Measurements from ENCODE around the gene ERC2.

ERC2 gene

GRCh38 chr3:56118968-56119367 is 349.3 kb downstream of the ERC2 start (continued):
- TF ChIP-seq CSDC2 (CRISPR knock-in tag; IDR thresholded peaks at IDR 0.05) = no peak
- no peak for TF ChIP-seq SNAI2 (CRISPR knock-in tag; IDR thresholded peaks at IDR 0.05)
- no peak for TF ChIP-seq PPARA (CRISPR knock-in tag; IDR thresholded peaks at IDR 0.05; ENCODE audit: borderline replicate concordance)
- no peak for TF ChIP-seq TSHZ2 (CRISPR knock-in tag; IDR thresholded peaks at IDR 0.05)
- no peak for TF ChIP-seq ZNF70 (CRISPR knock-in tag; IDR thresholded peaks at IDR 0.05)
- no peak for TF ChIP-seq ISL1 (CRISPR knock-in tag; IDR thresholded peaks at IDR 0.05)
- TF ChIP-seq RARB (CRISPR knock-in tag; IDR thresholded peaks at IDR 0.05) = no peak
- no peak for TF ChIP-seq POU6F1 (CRISPR knock-in tag; IDR thresholded peaks at IDR 0.05; ENCODE audit: borderline replicate concordance, low read depth)
- no peak for TF ChIP-seq ZFP3 (CRISPR knock-in tag; IDR thresholded peaks at IDR 0.05)
- TF ChIP-seq TCF4 (CRISPR knock-in tag; IDR thresholded peaks at IDR 0.05; ENCODE audit: borderline replicate concordance) = no peak
- no peak for TF ChIP-seq ESRRG (CRISPR knock-in tag; IDR thresholded peaks at IDR 0.05)

DNA sequence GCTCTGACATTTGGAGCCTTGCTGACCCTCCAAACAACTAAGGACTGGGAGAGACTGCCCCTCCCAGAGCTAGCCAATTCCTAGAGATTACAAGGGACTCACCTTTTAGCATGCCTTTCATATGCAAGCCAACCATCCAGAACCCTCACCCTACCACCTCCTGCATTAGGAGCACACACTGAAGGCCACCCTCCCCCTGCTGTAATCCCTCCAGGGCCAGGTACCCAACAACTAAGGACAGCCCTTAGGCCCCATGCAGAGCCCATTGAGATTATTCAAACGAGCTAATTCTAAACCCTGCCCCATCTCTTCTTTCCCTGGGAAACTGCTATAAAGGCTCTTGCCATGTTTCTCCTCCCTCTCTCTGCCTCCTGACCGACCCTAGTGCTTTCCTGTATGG is 352.6 kb downstream of the ERC2 start:
- no peak for TF ChIP-seq TOX (CRISPR knock-in tag; IDR thresholded peaks at IDR 0.05; ENCODE audit: borderline replicate concordance)
- TF ChIP-seq RARB (CRISPR knock-in tag; IDR thresholded peaks at IDR 0.05) = no peak
- TF ChIP-seq CSRNP3 (CRISPR knock-in tag; IDR thresholded peaks at IDR 0.05) = no peak
- TF ChIP-seq OSR1 (CRISPR knock-in tag; IDR thresholded peaks at IDR 0.05) = no peak
- no peak for TF ChIP-seq CSDC2 (CRISPR knock-in tag; IDR thresholded peaks at IDR 0.05)
- TF ChIP-seq SNAI2 (CRISPR knock-in tag; IDR thresholded peaks at IDR 0.05) = no peak
- TF ChIP-seq PPARA (CRISPR knock-in tag; IDR thresholded peaks at IDR 0.05; ENCODE audit: borderline replicate concordance) = no peak
- TF ChIP-seq ZC3H10 (CRISPR knock-in tag; IDR thresholded peaks at IDR 0.05) = no peak
- TF ChIP-seq BACH2 (CRISPR knock-in tag; IDR thresholded peaks at IDR 0.05; ENCODE audit: borderline replicate concordance) = no peak
- TF ChIP-seq TCF4 (CRISPR knock-in tag; IDR thresholded peaks at IDR 0.05; ENCODE audit: borderline replicate concordance) = no peak
- TF ChIP-seq ZNF8 (CRISPR knock-in tag; IDR thresholded peaks at IDR 0.05) = no peak
- no peak for TF ChIP-seq ZNF70 (CRISPR knock-in tag; IDR thresholded peaks at IDR 0.05)
- TF ChIP-seq, protein P1, sequence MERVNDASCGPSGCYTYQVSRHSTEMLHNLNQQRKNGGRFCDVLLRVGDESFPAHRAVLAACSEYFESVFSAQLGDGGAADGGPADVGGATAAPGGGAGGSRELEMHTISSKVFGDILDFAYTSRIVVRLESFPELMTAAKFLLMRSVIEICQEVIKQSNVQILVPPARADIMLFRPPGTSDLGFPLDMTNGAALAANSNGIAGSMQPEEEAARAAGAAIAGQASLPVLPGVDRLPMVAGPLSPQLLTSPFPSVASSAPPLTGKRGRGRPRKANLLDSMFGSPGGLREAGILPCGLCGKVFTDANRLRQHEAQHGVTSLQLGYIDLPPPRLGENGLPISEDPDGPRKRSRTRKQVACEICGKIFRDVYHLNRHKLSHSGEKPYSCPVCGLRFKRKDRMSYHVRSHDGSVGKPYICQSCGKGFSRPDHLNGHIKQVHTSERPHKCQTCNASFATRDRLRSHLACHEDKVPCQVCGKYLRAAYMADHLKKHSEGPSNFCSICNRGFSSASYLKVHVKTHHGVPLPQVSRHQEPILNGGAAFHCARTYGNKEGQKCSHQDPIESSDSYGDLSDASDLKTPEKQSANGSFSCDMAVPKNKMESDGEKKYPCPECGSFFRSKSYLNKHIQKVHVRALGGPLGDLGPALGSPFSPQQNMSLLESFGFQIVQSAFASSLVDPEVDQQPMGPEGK (CRISPR knock-in tag; IDR thresholded peaks at IDR 0.05; ENCODE audit: borderline replicate concordance) = no peak
- TF ChIP-seq ZFP3 (CRISPR knock-in tag; IDR thresholded peaks at IDR 0.05) = no peak
- no peak for TF ChIP-seq TSHZ2 (CRISPR knock-in tag; IDR thresholded peaks at IDR 0.05)
- no peak for TF ChIP-seq ARNTL (CRISPR knock-in tag; IDR thresholded peaks at IDR 0.05; ENCODE audit: borderline replicate concordance, low read depth)
- TF ChIP-seq ZFP30 (CRISPR knock-in tag; IDR thresholded peaks at IDR 0.05) = no peak
- TF ChIP-seq ZNF565 (CRISPR knock-in tag; conservative IDR thresholded peaks at IDR 0.05; ENCODE audit: low read depth) = no peak
- TF ChIP-seq CREB5 (CRISPR knock-in tag; IDR thresholded peaks at IDR 0.05; ENCODE audit: low read depth) = no peak
- no peak for TF ChIP-seq ESRRG (CRISPR knock-in tag; IDR thresholded peaks at IDR 0.05)
- no peak for ATAC-seq

Data from SK-N-SH treated with all-trans-retinoic acid at 6 μM for 48 hours (cell line).